K562 (cell line): ENCODE data around the gene TANGO6. TPM values are rescaled to one million over a fixed set of nuclear protein-coding genes. Genes with fewer than 3 reads are reported as not detected.

Source experiments
- ATAC-seq: fragments of 200-7000 bp; cut with Tn5 transposase; 3 replicates; pipeline ENCODE4 v1.9.1; 2020; ENCODE audit warnings: moderate library complexity
- BruUV-seq: library from RNA; stranded (reverse); fragments of 400-500 nt; replicated peaks from 2 replicates; lab custom pipeline; 2021; lab: Mats Ljungman, UMichigan
- CTCF ChIA-PET: fragments of 300-600 bp; formaldehyde crosslinking; extraction: SDS; loops from one replicate; lab custom pipeline; 2021; ENCODE audit warnings: low intra/inter-chr PET ratio; lab: Yijun Ruan, JAX
- POLR2A ChIA-PET: fragments of 300-600, 350-650 bp; sonication (Branson Sonifier 250); formaldehyde crosslinking; extraction: SDS; loops from one replicate; lab custom pipeline; 2021; ENCODE audit warnings: antibody characterized with exemption, inconsistent platforms; lab: Yijun Ruan, JAX
- DNase-seq, 4 experiments: peaks; one replicate each; pipeline versions ENCODE4 v3.0.0 to v3.0.0-alpha.2; 2011 to 2018; ENCODE audit warnings: low spot score in 3 of 4, mixed read lengths in 3 of 4; ENCODE audit errors: extremely low read depth in 1 of 4
- FAIRE-seq: peaks from 2 replicates; lab custom pipeline; 2011; peaks lifted over from hg19 to GRCh38; lab: Jason Lieb, UNC
- H2AFZ ChIP-seq: 2 replicates; pipeline ENCODE4 v1.6.0; 2011; ENCODE audit warnings: low read depth, low read length, control low read depth, inconsistent platforms
- H3K27ac ChIP-seq: fragments of 200-600 bp; 3 replicates; pipeline ENCODE4 v1.8.0; 2011; ENCODE audit warnings: low read depth, mild to moderate bottlenecking, control low read depth, inconsistent platforms, low read length, moderate library complexity, mixed read lengths; ENCODE audit errors: extremely low read depth
- H3K27me3 ChIP-seq, 2 experiments: fragments of 300-600 bp in 1 of 2; 2 replicates in 1 of 2; 3 replicates in 1 of 2; pipeline versions ENCODE4 v1.6.0 to v1.8.0; 2011; ENCODE audit warnings: inconsistent platforms in 2 of 2, low read length in 2 of 2, mild to moderate bottlenecking in 1 of 2, mixed read lengths in 1 of 2, moderate library complexity in 1 of 2; ENCODE audit not compliant: control insufficient read depth in 2 of 2, insufficient read depth in 2 of 2
- H3K36me3 ChIP-seq: fragments of 300-600 bp; 3 replicates; pipeline ENCODE4 v1.8.0; 2011; ENCODE audit warnings: mild to moderate bottlenecking, low read length, inconsistent platforms; ENCODE audit not compliant: control insufficient read depth, insufficient read depth
- H3K4me1 ChIP-seq, 2 experiments: fragments of 200-600 bp in 1 of 2; replicated peaks in 1 of 2; 2 replicates in 1 of 2; 3 replicates in 1 of 2; pipeline versions ENCODE4 v1.5.1 to v1.8.0; 2011; ENCODE audit warnings: inconsistent platforms in 2 of 2, low read length in 2 of 2, mild to moderate bottlenecking in 1 of 2, mixed read lengths in 1 of 2, moderate library complexity in 1 of 2; ENCODE audit not compliant: control insufficient read depth in 2 of 2, insufficient read depth in 2 of 2
- H3K4me2 ChIP-seq: 2 replicates; pipeline ENCODE4 v1.6.1; 2011; ENCODE audit warnings: low read length, control low read depth, inconsistent platforms, mixed read lengths; ENCODE audit not compliant: insufficient read depth
- H3K4me3 ChIP-seq: fragments of 200-600 bp; sonication (generic), shearing (Covaris generic); 2 replicates; pipeline ENCODE4 v1.5.1; 2016; ENCODE audit warnings: control low read depth, inconsistent platforms
- H3K79me2 ChIP-seq: fragments of 200-600 bp; 3 replicates; pipeline ENCODE4 v1.8.0; 2011; ENCODE audit warnings: low read length, inconsistent platforms; ENCODE audit not compliant: control insufficient read depth, insufficient read depth
- H3K9ac ChIP-seq, 2 experiments: 2 replicates each; pipeline versions ENCODE4 v1.6.0 to v1.6.1; 2011; ENCODE audit warnings: low read depth in 2 of 2, low read length in 2 of 2, control low read depth in 1 of 2, inconsistent platforms in 1 of 2, mild to moderate bottlenecking in 1 of 2, mixed read lengths in 1 of 2; ENCODE audit not compliant: insufficient read depth in 1 of 2
- H3K9me1 ChIP-seq: one replicate; pipeline ENCODE4 v1.6.0; 2011; ENCODE audit warnings: inconsistent platforms, mild to moderate bottlenecking, low read length, moderate library complexity; ENCODE audit not compliant: control insufficient read depth, insufficient read depth
- H3K9me3 ChIP-seq: replicated peaks from 2 replicates; pipeline ENCODE4 v1.5.1; 2011; ENCODE audit warnings: low read depth, low read length, inconsistent platforms; ENCODE audit not compliant: control insufficient read depth, insufficient read depth
- H4K20me1 ChIP-seq: replicated peaks from 2 replicates; pipeline ENCODE4 v1.6.1; 2011; ENCODE audit warnings: low read length, inconsistent platforms, mixed read lengths; ENCODE audit not compliant: control insufficient read depth, insufficient read depth
- HNRNPUL1 ChIP-seq: fragments of 200-400 bp; formaldehyde crosslinking; IDR thresholded peaks from 2 replicates; pipeline ENCODE4 v1.6.1; 2017; ENCODE audit warnings: low read length
- MYBL2 ChIP-seq, 2 experiments: fragments of 450-650 bp in 1 of 2; sonication (generic) in 1 of 2; formaldehyde crosslinking in 1 of 2; IDR thresholded peaks; 2 replicates each; pipeline versions ENCODE4 v1.6.1 to v1.8.1; 2017 to 2022; ENCODE audit warnings: borderline replicate concordance in 1 of 2, inconsistent platforms in 1 of 2, low read depth in 1 of 2, mild to moderate bottlenecking in 1 of 2, missing genetic modification reagents in 1 of 2, moderate library complexity in 1 of 2
- NR3C1 ChIP-seq: sonication (generic); formaldehyde crosslinking; IDR thresholded peaks from 2 replicates; pipeline ENCODE4 v1.8.1; 2022; ENCODE audit warnings: missing genetic modification reagents
- SOX6 ChIP-seq: fragments of 450-650 bp; IDR thresholded peaks from 2 replicates; pipeline ENCODE4 v1.6.1; 2014; ENCODE audit warnings: mild to moderate bottlenecking
- ZBED1 ChIP-seq: IDR thresholded peaks from 2 replicates; pipeline ENCODE4 v1.6.1; 2014
- ZBTB34 ChIP-seq: fragments of 250-450 bp; sonication (Bioruptor Pico); IDR thresholded peaks from 2 replicates; pipeline ENCODE4 v1.8.0; 2021; ENCODE audit warnings: mild to moderate bottlenecking, moderate library complexity
- ZFPM2 ChIP-seq: fragments of 250-450 bp; sonication (Bioruptor Pico); IDR thresholded peaks from 2 replicates; pipeline ENCODE4 v1.5.1; 2022; ENCODE audit warnings: mild to moderate bottlenecking
- ZNF76 ChIP-seq: fragments of 250-450 bp; sonication (Bioruptor Pico); IDR thresholded peaks from 2 replicates; pipeline ENCODE4 v1.4.0; 2020; ENCODE audit warnings: mild to moderate bottlenecking, moderate library complexity, borderline replicate concordance
- WGBS: fragments of 100-300 bp; shearing (Covaris generic); methylation state at CpG from one replicate; pipeline ENCODE4 v1.1.6; 2016; ENCODE audit warnings: low coverage, mixed read lengths; ENCODE audit not compliant: insufficient coverage; ENCODE audit errors: missing lambda C conversion rate; 5-methylcytosine and 5-hydroxymethylcytosine counted together
- in situ Hi-C: fragments of 300-500 bp; cut with MboI; formaldehyde crosslinking; loops from 4 replicates; pipeline ENCODE4 v1.15.0; 2018; ENCODE audit warnings: inconsistent platforms, mixed read lengths
- intact Hi-C: fragments of 100-400 bp; cut with micrococcal nuclease; formaldehyde crosslinking; loops from 2 replicates; pipeline ENCODE4 v1.14.2; 2022
- polyA plus RNA-seq, 8 experiments: library from polyadenylated mRNA; depleted of rRNA in 4 of 8; stranded (reverse) in 5 of 8; unstranded in 3 of 8; fragments of >200 nt; fragmentation: Nextera tagmentation in 2 of 8; fragmentation: Illumina TruSeq in 1 of 8; extraction: Ambion mirVana in 2 of 8; extraction: Trizol in 1 of 8; gene quantifications; 2 replicates each; pipeline versions ENCODE4 v1.2.1 to v1.2.3, GENCODE V29; 2011 to 2014; ENCODE audit warnings: inconsistent platforms in 1 of 8, missing spikeins in 1 of 8
- total RNA-seq, 7 experiments: library from RNA; depleted of rRNA in 6 of 7; stranded (reverse); fragments of >200 nt in 6 of 7; fragmentation: Illumina TruSeq in 2 of 7; extraction: Trizol in 2 of 7; gene quantifications; 2 replicates each; pipeline versions ENCODE4 v1.2.1 to v1.2.3, GENCODE V29; 2011 to 2021; ENCODE audit warnings: low replicate concordance in 1 of 7
- TF ChIP-seq, protein P1 (sequence below): sonication (generic); formaldehyde crosslinking; IDR thresholded peaks from 2 replicates; pipeline ENCODE4 v1.8.0; 2022; ENCODE audit warnings: mild to moderate bottlenecking, missing genetic modification reagents, borderline replicate concordance
- TF ChIP-seq, protein P2 (sequence below): fragments of 450-650 bp; formaldehyde crosslinking; IDR thresholded peaks from 2 replicates; pipeline ENCODE4 v1.4.0; 2022; ENCODE audit warnings: missing genetic modification characterization

TANGO6 gene
- total and polyA plus RNA-seq, 9 of the 15 experiments (the other 6 are each of a cell fraction or from before 2014, with no cell fraction given) = 1.6 to 15.2 (median 9.6) TPM

DNA sequence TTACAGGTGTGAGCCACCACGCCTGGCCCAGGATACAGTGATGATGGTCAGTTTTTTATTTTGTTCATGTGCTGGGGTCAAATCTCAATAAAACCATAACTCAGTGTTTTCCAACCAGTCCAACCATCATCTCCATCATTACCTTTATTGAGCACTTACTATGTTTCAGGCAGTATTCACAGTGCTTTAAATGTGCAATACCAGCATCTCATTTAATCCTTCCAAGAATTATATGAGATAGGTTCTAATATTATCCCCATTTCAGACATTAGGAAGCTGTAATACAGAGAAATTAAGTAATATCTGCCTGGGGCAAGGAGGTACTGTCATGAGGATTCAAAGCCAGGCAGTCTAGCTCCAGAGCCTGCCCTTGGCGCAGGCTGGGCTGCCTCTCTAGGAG, 36.9 kb upstream of the TANGO6 start:
- POLR2A ChIA-PET = no interaction called here

DNA sequence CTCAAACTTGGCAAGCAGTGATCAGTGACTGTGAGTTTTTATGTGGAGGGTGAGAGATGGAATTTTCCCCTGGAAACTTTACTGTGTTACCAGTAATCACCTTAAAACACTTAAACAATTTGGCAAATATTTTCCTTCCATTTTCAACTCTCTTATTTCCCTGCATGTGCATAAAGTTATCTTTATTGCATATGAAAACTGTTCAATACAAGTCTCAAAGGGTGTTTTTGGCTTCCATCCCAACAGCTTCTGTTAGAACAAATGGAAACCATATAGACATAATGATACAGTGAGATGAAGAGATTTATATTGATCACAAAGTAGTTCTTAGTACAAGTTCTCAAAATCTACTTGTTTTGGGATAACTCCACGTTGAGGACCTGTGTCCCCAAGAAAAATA, 36.4 kb upstream of the TANGO6 start:
- TF ChIP-seq, protein P1, sequence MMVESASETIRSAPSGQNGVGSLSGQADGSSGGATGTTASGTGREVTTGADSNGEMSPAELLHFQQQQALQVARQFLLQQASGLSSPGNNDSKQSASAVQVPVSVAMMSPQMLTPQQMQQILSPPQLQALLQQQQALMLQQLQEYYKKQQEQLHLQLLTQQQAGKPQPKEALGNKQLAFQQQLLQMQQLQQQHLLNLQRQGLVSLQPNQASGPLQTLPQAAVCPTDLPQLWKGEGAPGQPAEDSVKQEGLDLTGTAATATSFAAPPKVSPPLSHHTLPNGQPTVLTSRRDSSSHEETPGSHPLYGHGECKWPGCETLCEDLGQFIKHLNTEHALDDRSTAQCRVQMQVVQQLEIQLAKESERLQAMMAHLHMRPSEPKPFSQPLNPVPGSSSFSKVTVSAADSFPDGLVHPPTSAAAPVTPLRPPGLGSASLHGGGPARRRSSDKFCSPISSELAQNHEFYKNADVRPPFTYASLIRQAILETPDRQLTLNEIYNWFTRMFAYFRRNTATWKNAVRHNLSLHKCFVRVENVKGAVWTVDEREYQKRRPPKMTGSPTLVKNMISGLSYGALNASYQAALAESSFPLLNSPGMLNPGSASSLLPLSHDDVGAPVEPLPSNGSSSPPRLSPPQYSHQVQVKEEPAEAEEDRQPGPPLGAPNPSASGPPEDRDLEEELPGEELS (CRISPR knock-in tag) = no peak
- TF ChIP-seq SOX6 (no peak), MYBL2 (IDR thresholded peaks at IDR 0.05; ENCODE audit: low read depth) (no peak), MYBL2 (CRISPR knock-in tag; IDR thresholded peaks at IDR 0.05; ENCODE audit: borderline replicate concordance) (no peak), NR3C1 (CRISPR knock-in tag) (no peak), ZBED1 (no peak), ZBTB34 (CRISPR knock-in tag) (no peak)
- TF ChIP-seq, protein P2, sequence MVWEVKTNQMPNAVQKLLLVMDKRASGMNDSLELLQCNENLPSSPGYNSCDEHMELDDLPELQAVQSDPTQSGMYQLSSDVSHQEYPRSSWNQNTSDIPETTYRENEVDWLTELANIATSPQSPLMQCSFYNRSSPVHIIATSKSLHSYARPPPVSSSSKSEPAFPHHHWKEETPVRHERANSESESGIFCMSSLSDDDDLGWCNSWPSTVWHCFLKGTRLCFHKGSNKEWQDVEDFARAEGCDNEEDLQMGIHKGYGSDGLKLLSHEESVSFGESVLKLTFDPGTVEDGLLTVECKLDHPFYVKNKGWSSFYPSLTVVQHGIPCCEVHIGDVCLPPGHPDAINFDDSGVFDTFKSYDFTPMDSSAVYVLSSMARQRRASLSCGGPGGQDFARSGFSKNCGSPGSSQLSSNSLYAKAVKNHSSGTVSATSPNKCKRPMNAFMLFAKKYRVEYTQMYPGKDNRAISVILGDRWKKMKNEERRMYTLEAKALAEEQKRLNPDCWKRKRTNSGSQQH (CRISPR knock-in tag) = no peak
- no peak overlapping the region for H3K4me3 ChIP-seq
- no peak for DNase-seq
- 0% methylated on average over 1 of the region's 1 CpG for WGBS
- H3K9me3 ChIP-seq = no peaks in the 10 kb centered on the region
- no peak overlapping the region for H3K4me2 ChIP-seq
- in situ Hi-C loops = no loop called here
- H3K36me3 ChIP-seq = no peaks in the 10 kb centered on the region
- intact Hi-C loops = loop anchor here (10.0 kb wide), 1 partner anchor 212 kb away; no protein-coding TSS in a partner anchor
- CTCF ChIA-PET = no interaction called here
- BruUV-seq = no TSS peak
- POLR2A ChIA-PET = no interaction called here
- H3K9ac ChIP-seq = no peak overlapping the region
- H3K4me1 ChIP-seq = no peaks in the 10 kb centered on the region
- 0 out of 2 replicates have a peak, but pooled peaks cover under 1% of the 10 kb centered on the region for H4K20me1 ChIP-seq
- no peak for ATAC-seq
- FAIRE-seq = no peak
- H3K27me3 ChIP-seq = peaks cover 10 to 32% of the 10 kb centered on the region in 2 experiments; a peak in 2 of 5 replicates
- H2AFZ ChIP-seq = no peak overlapping the region
- no peak overlapping the region for H3K27ac ChIP-seq
- H3K79me2 ChIP-seq = no peaks in the 10 kb centered on the region
- no peaks in the 10 kb centered on the region for H3K9me1 ChIP-seq

More for the DNA sequence above, 36.9 kb upstream of the TANGO6 start:
- ATAC-seq (no peak), DNase-seq (no peak)
- intact Hi-C loops = loop anchor here (10.0 kb wide), 1 partner anchor 212 kb away; no protein-coding TSS in a partner anchor
- H3K4me1 ChIP-seq = no peaks in the 10 kb centered on the region
- WGBS = 4% methylated on average over 2 of the region's 2 CpGs
- H4K20me1 ChIP-seq = peaks cover 3% of the 10 kb centered on the region; the same call in 1 of the 2 replicates
- peaks cover 4 to 29% of the 10 kb centered on the region in 2 experiments; a peak in 2 of 5 replicates for H3K27me3 ChIP-seq
- no peaks in the 10 kb centered on the region for H3K36me3 ChIP-seq
- no peak overlapping the region for H3K4me3 ChIP-seq
- H2AFZ ChIP-seq = no peak overlapping the region
- CTCF ChIA-PET = no interaction called here
- no peaks in the 10 kb centered on the region for H3K9me3 ChIP-seq
- H3K9me1 ChIP-seq = no peaks in the 10 kb centered on the region
- no peaks in the 10 kb centered on the region for H3K79me2 ChIP-seq
- TF ChIP-seq HNRNPUL1 (no peak), ZFPM2 (no peak), ZNF76 (CRISPR knock-in tag) (no peak)
- TF ChIP-seq, all 486 proteins: peak for 0
- Histone ChIP-seq H3K27ac (no peak overlapping the region), H3K4me2 (no peak overlapping the region), H3K9ac (no peak overlapping the region)
- BruUV-seq = no TSS peak
- in situ Hi-C loops = no loop called here
- FAIRE-seq = no peak
